Measurements from ENCODE around the gene MTHFD2L.

GRCh38 chr4:74112399-74113105, 45.4 kb upstream of the MTHFD2L start:
- TF ChIP-seq TBP (IDR thresholded peaks at IDR 0.05; ENCODE audit: low read depth, low read length) (no peak), GTF2F1 (IDR thresholded peaks at IDR 0.05; ENCODE audit: borderline replicate concordance, low read depth, low read length) (no peak), POLR2A (IDR thresholded peaks at IDR 0.05; ENCODE audit: control extremely low read depth in 1 of 2, low read depth in 2 of 2, low read length in 2 of 2) (no peak), EP300 (IDR thresholded peaks at IDR 0.05; ENCODE audit: borderline replicate concordance in 1 of 2, low read depth in 2 of 2, low read length in 2 of 2) (no peak), HDAC6 (IDR thresholded peaks at IDR 0.05; ENCODE audit: low read depth, low read length) (no peak), SUZ12 (IDR thresholded peaks at IDR 0.05; ENCODE audit: low read length) (no peak), EZH2 (IDR thresholded peaks at IDR 0.05; ENCODE audit: low read depth, low read length, severe bottlenecking) (no peak), POLR2AphosphoS5 (IDR thresholded peaks at IDR 0.05; ENCODE audit: low read depth, low read length) (no peak), JUND (IDR thresholded peaks at IDR 0.05; ENCODE audit: low read length) (no peak), GABPA (IDR thresholded peaks at IDR 0.05; ENCODE audit: borderline replicate concordance, insufficient read depth, low read length) (no peak), ZNF274 (IDR thresholded peaks at IDR 0.05; ENCODE audit: borderline replicate concordance, extremely low read depth, low read length) (no peak), CREB1 (IDR thresholded peaks at IDR 0.05) (no peak), TEAD4 (IDR thresholded peaks at IDR 0.05; ENCODE audit: low read depth, low read length) (no peak)
- TF ChIP-seq, protein P1, sequence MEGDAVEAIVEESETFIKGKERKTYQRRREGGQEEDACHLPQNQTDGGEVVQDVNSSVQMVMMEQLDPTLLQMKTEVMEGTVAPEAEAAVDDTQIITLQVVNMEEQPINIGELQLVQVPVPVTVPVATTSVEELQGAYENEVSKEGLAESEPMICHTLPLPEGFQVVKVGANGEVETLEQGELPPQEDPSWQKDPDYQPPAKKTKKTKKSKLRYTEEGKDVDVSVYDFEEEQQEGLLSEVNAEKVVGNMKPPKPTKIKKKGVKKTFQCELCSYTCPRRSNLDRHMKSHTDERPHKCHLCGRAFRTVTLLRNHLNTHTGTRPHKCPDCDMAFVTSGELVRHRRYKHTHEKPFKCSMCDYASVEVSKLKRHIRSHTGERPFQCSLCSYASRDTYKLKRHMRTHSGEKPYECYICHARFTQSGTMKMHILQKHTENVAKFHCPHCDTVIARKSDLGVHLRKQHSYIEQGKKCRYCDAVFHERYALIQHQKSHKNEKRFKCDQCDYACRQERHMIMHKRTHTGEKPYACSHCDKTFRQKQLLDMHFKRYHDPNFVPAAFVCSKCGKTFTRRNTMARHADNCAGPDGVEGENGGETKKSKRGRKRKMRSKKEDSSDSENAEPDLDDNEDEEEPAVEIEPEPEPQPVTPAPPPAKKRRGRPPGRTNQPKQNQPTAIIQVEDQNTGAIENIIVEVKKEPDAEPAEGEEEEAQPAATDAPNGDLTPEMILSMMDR (IDR thresholded peaks at IDR 0.05; ENCODE audit: control extremely low read depth in 1 of 3, insufficient read depth in 1 of 3, low read depth in 1 of 3, low read length in 3 of 3) = no peak

Measured in H1 (cell line).